GM23338 (cell line): ENCODE results near the gene TWF2. TPM values are rescaled to one million over a fixed set of nuclear protein-coding genes. Genes with fewer than 3 reads are reported as not detected.

Experiments used
- ATAC-seq: fragments of 200-7000 bp; cut with Tn5 transposase; 3 replicates; pipeline ENCODE4 v1.9.1; 2020
- DNase-seq: peaks from one replicate; pipeline ENCODE4 v3.0.0-alpha.2; 2015; ENCODE audit warnings: low spot score
- H2AFZ ChIP-seq: fragments of 200-600 bp; sonication (generic); 2 replicates; pipeline ENCODE4 v1.8.0; 2016; ENCODE audit warnings: antibody characterized with exemption, mild to moderate bottlenecking, moderate library complexity
- H3F3A ChIP-seq: fragments of 200-600 bp; sonication (generic); replicated peaks from 2 replicates; pipeline ENCODE4 v1.8.0; 2017; ENCODE audit warnings: antibody characterized with exemption, mixed run types, low read depth
- H3K27ac ChIP-seq: fragments of 200-600 bp; sonication (generic); 2 replicates; pipeline ENCODE4 v1.6.1; 2016; ENCODE audit warnings: low read depth
- H3K27me3 ChIP-seq: fragments of 200-600 bp; sonication (generic); 2 replicates; pipeline ENCODE4 v1.8.0; 2016; ENCODE audit warnings: mild to moderate bottlenecking, mixed run types, moderate library complexity; ENCODE audit not compliant: insufficient read depth
- H3K36me3 ChIP-seq: fragments of 200-600 bp; sonication (generic); 2 replicates; pipeline ENCODE4 v1.8.0; 2016; ENCODE audit warnings: mild to moderate bottlenecking; ENCODE audit not compliant: insufficient read depth
- H3K4me1 ChIP-seq: fragments of 200-600 bp; sonication (generic); 2 replicates; pipeline ENCODE4 v1.8.0; 2016; ENCODE audit warnings: mild to moderate bottlenecking, moderate library complexity; ENCODE audit not compliant: insufficient read depth
- H3K4me2 ChIP-seq: fragments of 200-600 bp; sonication (generic); 2 replicates; pipeline ENCODE4 v1.7.1; 2017; ENCODE audit warnings: mixed run types
- H3K4me3 ChIP-seq: fragments of 200-600 bp; sonication (generic); 2 replicates; pipeline ENCODE4 v1.6.1; 2016; ENCODE audit warnings: mixed run types
- H3K79me2 ChIP-seq: fragments of 200-600 bp; sonication (generic); replicated peaks from 2 replicates; pipeline ENCODE4 v1.8.0; 2017; ENCODE audit warnings: mild to moderate bottlenecking; ENCODE audit not compliant: insufficient read depth
- H3K9me2 ChIP-seq: fragments of 200-600 bp; sonication (generic); 2 replicates; pipeline ENCODE4 v1.8.0; 2017; ENCODE audit not compliant: insufficient read depth
- H4K20me1 ChIP-seq: fragments of 200-600 bp; sonication (generic); replicated peaks from 2 replicates; pipeline ENCODE4 v1.8.0; 2017; ENCODE audit warnings: mild to moderate bottlenecking; ENCODE audit not compliant: insufficient read depth
- H3K27ac Mint-ChIP-seq: 2 replicates; pipeline ENCODE4 v1.8.0; 2020; ENCODE audit warnings: inconsistent platforms, mild to moderate bottlenecking, moderate library complexity, mixed read lengths
- H3K27me3 Mint-ChIP-seq: 3 replicates; pipeline ENCODE4 v1.8.0; 2022; ENCODE audit warnings: low read depth, mild to moderate bottlenecking, moderate library complexity, mixed read lengths, inconsistent platforms; ENCODE audit not compliant: insufficient read depth, poor library complexity
- H3K36me3 Mint-ChIP-seq: 3 replicates; pipeline ENCODE4 v1.8.0; 2021; ENCODE audit warnings: low read depth, mild to moderate bottlenecking, inconsistent platforms, moderate library complexity, mixed read lengths
- H3K4me1 Mint-ChIP-seq: 3 replicates; pipeline ENCODE4 v1.8.0; 2020; ENCODE audit warnings: mild to moderate bottlenecking, inconsistent platforms, mixed read lengths
- H3K4me3 Mint-ChIP-seq: 3 replicates; pipeline ENCODE4 v1.8.0; 2021; ENCODE audit warnings: moderate library complexity, mild to moderate bottlenecking, inconsistent platforms, mixed read lengths
- H3K9me3 Mint-ChIP-seq: 3 replicates; pipeline ENCODE4 v1.8.0; 2020; ENCODE audit warnings: moderate library complexity, mild to moderate bottlenecking, inconsistent platforms, mixed read lengths
- CREB1 ChIP-seq: fragments of 250-450 bp; sonication (Bioruptor Pico); IDR thresholded peaks from 2 replicates; pipeline ENCODE4 v1.5.0; 2020; ENCODE audit warnings: low read depth, mild to moderate bottlenecking, moderate library complexity
- EZH2 ChIP-seq: fragments of 200-600 bp; sonication (generic); IDR thresholded peaks from one replicate; pipeline ENCODE4 v1.8.0; 2017; ENCODE audit warnings: antibody characterized with exemption, mild to moderate bottlenecking, low read depth; ENCODE audit not compliant: unreplicated experiment
- EZH2phosphoT487 ChIP-seq: fragments of 200-600 bp; sonication (generic); IDR thresholded peaks from one replicate; pipeline ENCODE4 v1.8.1; 2018; ENCODE audit warnings: antibody characterized with exemption; ENCODE audit not compliant: unreplicated experiment
- JUNB ChIP-seq: IDR thresholded peaks from one replicate; pipeline ENCODE4 v1.6.1; 2016; ENCODE audit warnings: antibody characterized with exemption; ENCODE audit not compliant: unreplicated experiment
- NANOG ChIP-seq: IDR thresholded peaks from 2 replicates; pipeline ENCODE4 v1.6.1; 2016; ENCODE audit warnings: antibody characterized with exemption, borderline replicate concordance
- POLR2AphosphoS5 ChIP-seq: IDR thresholded peaks from 2 replicates; pipeline ENCODE4 v1.6.1; 2016; ENCODE audit warnings: antibody characterized with exemption, low read depth
- STAT1 ChIP-seq: IDR thresholded peaks from one replicate; pipeline ENCODE4 v1.6.1; 2016; ENCODE audit warnings: antibody characterized with exemption; ENCODE audit not compliant: unreplicated experiment
- ZNF114 ChIP-seq: fragments of 250-450 bp; sonication (Bioruptor Pico); IDR thresholded peaks from 2 replicates; pipeline ENCODE4 v1.5.0; 2020; ENCODE audit warnings: mild to moderate bottlenecking, moderate library complexity
- polyA plus RNA-seq: library from polyadenylated mRNA; unstranded; fragments of >200 nt; fragmentation: Nextera tagmentation; extraction: Ambion mirVana; gene quantifications from 2 replicates; pipeline ENCODE4 v1.2.1, GENCODE V29; 2016
- total RNA-seq: library from RNA; depleted of rRNA; stranded (reverse); fragments of >200 nt; shearing (Covaris generic); gene quantifications from 2 replicates; pipeline ENCODE4 v1.2.3, GENCODE V29; 2014
- TF ChIP-seq, protein P1 (sequence below), 2 experiments: fragments of 200-600 bp in 1 of 2; sonication (generic) in 1 of 2; conservative IDR thresholded peaks; 2 replicates each; pipeline versions ENCODE4 v1.5.1 to v1.6.1; 2016 to 2017; ENCODE audit warnings: antibody characterized with exemption in 2 of 2, low read depth in 2 of 2, mild to moderate bottlenecking in 2 of 2, moderate library complexity in 1 of 2
- TF ChIP-seq, protein P2 (sequence below): IDR thresholded peaks from one replicate; pipeline ENCODE4 v1.6.1; 2018; ENCODE audit warnings: antibody characterized with exemption; ENCODE audit not compliant: unreplicated experiment
- TF ChIP-seq, protein P3 (sequence below): fragments of 250-450 bp; sonication (Bioruptor Pico); IDR thresholded peaks from 2 replicates; pipeline ENCODE4 v1.5.0; 2020; ENCODE audit warnings: mild to moderate bottlenecking, moderate library complexity
- TF ChIP-seq, protein P4 (sequence below): IDR thresholded peaks from 2 replicates; pipeline ENCODE4 v1.6.1; 2016; ENCODE audit warnings: antibody characterized with exemption

Gene TWF2
- total and polyA plus RNA-seq, 2 experiments from 2014 or later: 38.9 to 120 TPM

DNA sequence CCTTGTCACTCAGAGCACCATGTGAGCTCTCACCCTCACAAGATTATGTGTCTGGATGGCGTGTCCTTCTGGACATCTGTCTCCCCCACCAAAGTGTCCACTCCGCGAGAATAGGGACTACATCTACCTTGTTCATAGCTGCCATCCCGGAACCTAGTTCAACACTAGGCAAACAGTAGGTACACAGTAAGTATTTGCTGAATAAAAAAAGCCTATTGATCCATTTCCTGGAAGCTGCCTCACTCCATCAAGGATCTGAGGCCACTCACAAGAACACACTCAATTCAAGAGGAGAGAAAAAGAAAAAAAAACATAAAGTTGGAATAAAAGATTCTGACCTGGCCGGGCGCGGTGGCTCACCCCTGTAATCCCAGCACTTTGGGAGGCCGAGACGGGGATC is 52.2 kb downstream of the TWF2 start:
- Histone ChIP-seq H3K9me2 (no peaks in the 10 kb centered on the region), H4K20me1 (no peaks in the 10 kb centered on the region), H3K27me3 (no peaks in the 10 kb centered on the region), H3K4me1 (no peaks in the 10 kb centered on the region), H3K4me3 (no peak overlapping the region), H2AFZ (no peak overlapping the region), H3K27ac (no peak overlapping the region), H3F3A (0 out of 2 replicates have a peak, but pooled peaks cover 4% of the 10 kb centered on the region), H3K4me2 (no peak overlapping the region), H3K79me2 (no peaks in the 10 kb centered on the region), H3K36me3 (no peaks in the 10 kb centered on the region)
- ATAC-seq (no peak), DNase-seq (no peak)
- TF ChIP-seq STAT1 (no peak), CREB1 (CRISPR knock-in tag) (no peak), EZH2 (no peak), POLR2AphosphoS5 (no peak), NANOG (no peak), EZH2phosphoT487 (no peak), ZNF114 (CRISPR knock-in tag) (no peak), JUNB (no peak)
- TF ChIP-seq, protein P1, sequence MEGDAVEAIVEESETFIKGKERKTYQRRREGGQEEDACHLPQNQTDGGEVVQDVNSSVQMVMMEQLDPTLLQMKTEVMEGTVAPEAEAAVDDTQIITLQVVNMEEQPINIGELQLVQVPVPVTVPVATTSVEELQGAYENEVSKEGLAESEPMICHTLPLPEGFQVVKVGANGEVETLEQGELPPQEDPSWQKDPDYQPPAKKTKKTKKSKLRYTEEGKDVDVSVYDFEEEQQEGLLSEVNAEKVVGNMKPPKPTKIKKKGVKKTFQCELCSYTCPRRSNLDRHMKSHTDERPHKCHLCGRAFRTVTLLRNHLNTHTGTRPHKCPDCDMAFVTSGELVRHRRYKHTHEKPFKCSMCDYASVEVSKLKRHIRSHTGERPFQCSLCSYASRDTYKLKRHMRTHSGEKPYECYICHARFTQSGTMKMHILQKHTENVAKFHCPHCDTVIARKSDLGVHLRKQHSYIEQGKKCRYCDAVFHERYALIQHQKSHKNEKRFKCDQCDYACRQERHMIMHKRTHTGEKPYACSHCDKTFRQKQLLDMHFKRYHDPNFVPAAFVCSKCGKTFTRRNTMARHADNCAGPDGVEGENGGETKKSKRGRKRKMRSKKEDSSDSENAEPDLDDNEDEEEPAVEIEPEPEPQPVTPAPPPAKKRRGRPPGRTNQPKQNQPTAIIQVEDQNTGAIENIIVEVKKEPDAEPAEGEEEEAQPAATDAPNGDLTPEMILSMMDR (conservative IDR thresholded peaks at IDR 0.05; ENCODE audit: low read depth in 2 of 2): no peak
- TF ChIP-seq, protein P2, sequence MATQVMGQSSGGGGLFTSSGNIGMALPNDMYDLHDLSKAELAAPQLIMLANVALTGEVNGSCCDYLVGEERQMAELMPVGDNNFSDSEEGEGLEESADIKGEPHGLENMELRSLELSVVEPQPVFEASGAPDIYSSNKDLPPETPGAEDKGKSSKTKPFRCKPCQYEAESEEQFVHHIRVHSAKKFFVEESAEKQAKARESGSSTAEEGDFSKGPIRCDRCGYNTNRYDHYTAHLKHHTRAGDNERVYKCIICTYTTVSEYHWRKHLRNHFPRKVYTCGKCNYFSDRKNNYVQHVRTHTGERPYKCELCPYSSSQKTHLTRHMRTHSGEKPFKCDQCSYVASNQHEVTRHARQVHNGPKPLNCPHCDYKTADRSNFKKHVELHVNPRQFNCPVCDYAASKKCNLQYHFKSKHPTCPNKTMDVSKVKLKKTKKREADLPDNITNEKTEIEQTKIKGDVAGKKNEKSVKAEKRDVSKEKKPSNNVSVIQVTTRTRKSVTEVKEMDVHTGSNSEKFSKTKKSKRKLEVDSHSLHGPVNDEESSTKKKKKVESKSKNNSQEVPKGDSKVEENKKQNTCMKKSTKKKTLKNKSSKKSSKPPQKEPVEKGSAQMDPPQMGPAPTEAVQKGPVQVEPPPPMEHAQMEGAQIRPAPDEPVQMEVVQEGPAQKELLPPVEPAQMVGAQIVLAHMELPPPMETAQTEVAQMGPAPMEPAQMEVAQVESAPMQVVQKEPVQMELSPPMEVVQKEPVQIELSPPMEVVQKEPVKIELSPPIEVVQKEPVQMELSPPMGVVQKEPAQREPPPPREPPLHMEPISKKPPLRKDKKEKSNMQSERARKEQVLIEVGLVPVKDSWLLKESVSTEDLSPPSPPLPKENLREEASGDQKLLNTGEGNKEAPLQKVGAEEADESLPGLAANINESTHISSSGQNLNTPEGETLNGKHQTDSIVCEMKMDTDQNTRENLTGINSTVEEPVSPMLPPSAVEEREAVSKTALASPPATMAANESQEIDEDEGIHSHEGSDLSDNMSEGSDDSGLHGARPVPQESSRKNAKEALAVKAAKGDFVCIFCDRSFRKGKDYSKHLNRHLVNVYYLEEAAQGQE: no peak
- TF ChIP-seq, protein P3, sequence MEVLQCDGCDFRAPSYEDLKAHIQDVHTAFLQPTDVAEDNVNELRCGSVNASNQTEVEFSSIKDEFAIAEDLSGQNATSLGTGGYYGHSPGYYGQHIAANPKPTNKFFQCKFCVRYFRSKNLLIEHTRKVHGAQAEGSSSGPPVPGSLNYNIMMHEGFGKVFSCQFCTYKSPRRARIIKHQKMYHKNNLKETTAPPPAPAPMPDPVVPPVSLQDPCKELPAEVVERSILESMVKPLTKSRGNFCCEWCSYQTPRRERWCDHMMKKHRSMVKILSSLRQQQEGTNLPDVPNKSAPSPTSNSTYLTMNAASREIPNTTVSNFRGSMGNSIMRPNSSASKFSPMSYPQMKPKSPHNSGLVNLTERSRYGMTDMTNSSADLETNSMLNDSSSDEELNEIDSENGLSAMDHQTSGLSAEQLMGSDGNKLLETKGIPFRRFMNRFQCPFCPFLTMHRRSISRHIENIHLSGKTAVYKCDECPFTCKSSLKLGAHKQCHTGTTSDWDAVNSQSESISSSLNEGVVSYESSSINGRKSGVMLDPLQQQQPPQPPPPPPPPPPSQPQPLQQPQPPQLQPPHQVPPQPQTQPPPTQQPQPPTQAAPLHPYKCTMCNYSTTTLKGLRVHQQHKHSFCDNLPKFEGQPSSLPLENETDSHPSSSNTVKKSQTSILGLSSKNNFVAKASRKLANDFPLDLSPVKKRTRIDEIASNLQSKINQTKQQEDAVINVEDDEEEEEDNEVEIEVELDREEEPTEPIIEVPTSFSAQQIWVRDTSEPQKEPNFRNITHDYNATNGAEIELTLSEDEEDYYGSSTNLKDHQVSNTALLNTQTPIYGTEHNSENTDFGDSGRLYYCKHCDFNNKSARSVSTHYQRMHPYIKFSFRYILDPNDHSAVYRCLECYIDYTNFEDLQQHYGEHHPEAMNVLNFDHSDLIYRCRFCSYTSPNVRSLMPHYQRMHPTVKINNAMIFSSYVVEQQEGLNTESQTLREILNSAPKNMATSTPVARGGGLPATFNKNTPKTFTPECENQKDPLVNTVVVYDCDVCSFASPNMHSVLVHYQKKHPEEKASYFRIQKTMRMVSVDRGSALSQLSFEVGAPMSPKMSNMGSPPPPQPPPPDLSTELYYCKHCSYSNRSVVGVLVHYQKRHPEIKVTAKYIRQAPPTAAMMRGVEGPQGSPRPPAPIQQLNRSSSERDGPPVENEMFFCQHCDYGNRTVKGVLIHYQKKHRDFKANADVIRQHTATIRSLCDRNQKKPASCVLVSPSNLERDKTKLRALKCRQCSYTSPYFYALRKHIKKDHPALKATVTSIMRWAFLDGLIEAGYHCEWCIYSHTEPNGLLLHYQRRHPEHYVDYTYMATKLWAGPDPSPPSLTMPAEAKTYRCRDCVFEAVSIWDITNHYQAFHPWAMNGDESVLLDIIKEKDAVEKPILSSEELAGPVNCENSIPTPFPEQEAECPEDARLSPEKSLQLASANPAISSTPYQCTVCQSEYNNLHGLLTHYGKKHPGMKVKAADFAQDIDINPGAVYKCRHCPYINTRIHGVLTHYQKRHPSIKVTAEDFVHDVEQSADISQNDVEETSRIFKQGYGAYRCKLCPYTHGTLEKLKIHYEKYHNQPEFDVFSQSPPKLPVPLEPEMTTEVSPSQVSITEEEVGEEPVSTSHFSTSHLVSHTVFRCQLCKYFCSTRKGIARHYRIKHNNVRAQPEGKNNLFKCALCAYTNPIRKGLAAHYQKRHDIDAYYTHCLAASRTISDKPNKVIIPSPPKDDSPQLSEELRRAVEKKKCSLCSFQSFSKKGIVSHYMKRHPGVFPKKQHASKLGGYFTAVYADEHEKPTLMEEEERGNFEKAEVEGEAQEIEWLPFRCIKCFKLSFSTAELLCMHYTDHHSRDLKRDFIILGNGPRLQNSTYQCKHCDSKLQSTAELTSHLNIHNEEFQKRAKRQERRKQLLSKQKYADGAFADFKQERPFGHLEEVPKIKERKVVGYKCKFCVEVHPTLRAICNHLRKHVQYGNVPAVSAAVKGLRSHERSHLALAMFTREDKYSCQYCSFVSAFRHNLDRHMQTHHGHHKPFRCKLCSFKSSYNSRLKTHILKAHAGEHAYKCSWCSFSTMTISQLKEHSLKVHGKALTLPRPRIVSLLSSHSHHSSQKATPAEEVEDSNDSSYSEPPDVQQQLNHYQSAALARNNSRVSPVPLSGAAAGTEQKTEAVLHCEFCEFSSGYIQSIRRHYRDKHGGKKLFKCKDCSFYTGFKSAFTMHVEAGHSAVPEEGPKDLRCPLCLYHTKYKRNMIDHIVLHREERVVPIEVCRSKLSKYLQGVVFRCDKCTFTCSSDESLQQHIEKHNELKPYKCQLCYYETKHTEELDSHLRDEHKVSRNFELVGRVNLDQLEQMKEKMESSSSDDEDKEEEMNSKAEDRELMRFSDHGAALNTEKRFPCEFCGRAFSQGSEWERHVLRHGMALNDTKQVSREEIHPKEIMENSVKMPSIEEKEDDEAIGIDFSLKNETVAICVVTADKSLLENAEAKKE (CRISPR knock-in tag): no peak
- TF ChIP-seq, protein P4, sequence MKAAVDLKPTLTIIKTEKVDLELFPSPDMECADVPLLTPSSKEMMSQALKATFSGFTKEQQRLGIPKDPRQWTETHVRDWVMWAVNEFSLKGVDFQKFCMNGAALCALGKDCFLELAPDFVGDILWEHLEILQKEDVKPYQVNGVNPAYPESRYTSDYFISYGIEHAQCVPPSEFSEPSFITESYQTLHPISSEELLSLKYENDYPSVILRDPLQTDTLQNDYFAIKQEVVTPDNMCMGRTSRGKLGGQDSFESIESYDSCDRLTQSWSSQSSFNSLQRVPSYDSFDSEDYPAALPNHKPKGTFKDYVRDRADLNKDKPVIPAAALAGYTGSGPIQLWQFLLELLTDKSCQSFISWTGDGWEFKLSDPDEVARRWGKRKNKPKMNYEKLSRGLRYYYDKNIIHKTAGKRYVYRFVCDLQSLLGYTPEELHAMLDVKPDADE: no peak
- H3K27me3 Mint-ChIP-seq: peaks cover 11% of the 10 kb centered on the region
- no peaks in the 10 kb centered on the region for H3K36me3 Mint-ChIP-seq
- H3K9me3 Mint-ChIP-seq: no peaks in the 10 kb centered on the region
- no peak overlapping the region for H3K27ac Mint-ChIP-seq
- H3K4me3 Mint-ChIP-seq: no peak overlapping the region
- peaks cover 5% of the 10 kb centered on the region; the same call in 1 of the 3 replicates for H3K4me1 Mint-ChIP-seq
